HL-60 (cell line): ENCODE data around the gene SLC25A51.

Experiments
- GABPA ChIP-seq: IDR thresholded peaks from 2 replicates; pipeline ENCODE4 v1.6.1; 2012; ENCODE audit warnings: low read depth
- POLR2AphosphoS5 ChIP-seq: IDR thresholded peaks from 2 replicates; pipeline ENCODE4 v1.6.1; 2012; ENCODE audit warnings: low read depth
- REST ChIP-seq: IDR thresholded peaks from 2 replicates; pipeline ENCODE4 v1.6.1; 2012; ENCODE audit warnings: low read depth; ENCODE audit not compliant: insufficient replicate concordance
- SPI1 ChIP-seq: IDR thresholded peaks from 2 replicates; pipeline ENCODE4 v1.6.1; 2012; ENCODE audit warnings: low read depth, mild to moderate bottlenecking, borderline replicate concordance
- TF ChIP-seq, protein P1 (sequence below): IDR thresholded peaks from one replicate; pipeline ENCODE4 v1.5.1; 2011; ENCODE audit warnings: low read length, control low read depth, inconsistent platforms; ENCODE audit not compliant: insufficient read depth

DNA sequence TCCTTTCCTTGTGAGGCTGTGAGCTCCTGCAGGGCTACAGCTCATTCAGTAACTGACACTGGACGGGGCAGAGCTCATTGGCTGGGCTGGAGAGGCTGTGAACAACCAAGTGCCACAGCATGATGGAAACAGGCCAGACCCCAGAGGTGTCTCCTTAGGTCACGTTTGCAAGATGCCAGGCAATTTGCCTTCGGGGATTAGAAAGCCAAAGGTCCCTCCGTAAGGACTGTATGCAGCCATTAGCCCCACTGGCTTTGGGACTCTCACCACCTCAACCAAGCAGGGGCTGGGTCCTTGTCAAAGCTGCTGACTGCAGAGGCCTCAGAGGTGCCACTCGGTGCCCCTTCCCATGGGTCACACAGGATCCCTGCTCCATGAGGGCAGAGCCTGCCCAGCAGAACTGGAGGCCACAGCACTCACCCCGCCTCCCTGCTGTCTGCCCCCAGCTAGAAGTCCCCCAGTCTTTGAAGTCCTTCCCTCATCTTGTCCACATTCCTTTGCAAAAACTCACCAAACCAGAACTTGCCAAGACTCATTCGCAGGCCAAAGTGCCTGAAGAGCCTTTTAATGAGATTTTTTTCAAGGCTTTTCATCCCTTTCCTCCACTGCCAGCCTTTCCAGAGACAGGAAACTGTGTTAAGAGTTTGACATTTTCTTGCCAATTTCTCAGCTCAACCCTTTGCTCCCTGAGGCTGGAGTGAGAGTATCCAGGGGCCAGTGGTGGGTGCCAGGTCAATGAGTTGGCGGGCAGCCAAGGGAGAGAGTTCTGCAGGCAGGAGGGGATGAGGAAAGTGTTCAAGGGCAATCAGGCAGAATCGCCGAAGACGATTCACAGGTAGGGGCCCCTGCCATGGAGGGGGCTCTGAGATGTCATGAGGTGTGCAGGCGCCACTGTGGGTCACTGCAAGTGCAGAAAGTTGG is 39.7 kb upstream of the SLC25A51 start:
- TF ChIP-seq, protein P1, sequence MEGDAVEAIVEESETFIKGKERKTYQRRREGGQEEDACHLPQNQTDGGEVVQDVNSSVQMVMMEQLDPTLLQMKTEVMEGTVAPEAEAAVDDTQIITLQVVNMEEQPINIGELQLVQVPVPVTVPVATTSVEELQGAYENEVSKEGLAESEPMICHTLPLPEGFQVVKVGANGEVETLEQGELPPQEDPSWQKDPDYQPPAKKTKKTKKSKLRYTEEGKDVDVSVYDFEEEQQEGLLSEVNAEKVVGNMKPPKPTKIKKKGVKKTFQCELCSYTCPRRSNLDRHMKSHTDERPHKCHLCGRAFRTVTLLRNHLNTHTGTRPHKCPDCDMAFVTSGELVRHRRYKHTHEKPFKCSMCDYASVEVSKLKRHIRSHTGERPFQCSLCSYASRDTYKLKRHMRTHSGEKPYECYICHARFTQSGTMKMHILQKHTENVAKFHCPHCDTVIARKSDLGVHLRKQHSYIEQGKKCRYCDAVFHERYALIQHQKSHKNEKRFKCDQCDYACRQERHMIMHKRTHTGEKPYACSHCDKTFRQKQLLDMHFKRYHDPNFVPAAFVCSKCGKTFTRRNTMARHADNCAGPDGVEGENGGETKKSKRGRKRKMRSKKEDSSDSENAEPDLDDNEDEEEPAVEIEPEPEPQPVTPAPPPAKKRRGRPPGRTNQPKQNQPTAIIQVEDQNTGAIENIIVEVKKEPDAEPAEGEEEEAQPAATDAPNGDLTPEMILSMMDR, result no peak
- TF ChIP-seq POLR2AphosphoS5 (no peak), REST (no peak), SPI1 (no peak), GABPA (no peak)
